Measurements from ENCODE around the gene NDUFB4. TPM values are rescaled to one million over a fixed set of nuclear protein-coding genes. Genes with fewer than 3 reads are reported as not detected.
"Not testable (repeated sequence)": the region's sequence is repeated elsewhere in the genome, so short reads cannot be mapped to it uniquely, and the experiment has no call there.

Gene NDUFB4
- polyA plus RNA-seq, 1 donor (not counting 4 experiments of a cell fraction or from before 2014, with no cell fraction given): 143 TPM

DNA sequence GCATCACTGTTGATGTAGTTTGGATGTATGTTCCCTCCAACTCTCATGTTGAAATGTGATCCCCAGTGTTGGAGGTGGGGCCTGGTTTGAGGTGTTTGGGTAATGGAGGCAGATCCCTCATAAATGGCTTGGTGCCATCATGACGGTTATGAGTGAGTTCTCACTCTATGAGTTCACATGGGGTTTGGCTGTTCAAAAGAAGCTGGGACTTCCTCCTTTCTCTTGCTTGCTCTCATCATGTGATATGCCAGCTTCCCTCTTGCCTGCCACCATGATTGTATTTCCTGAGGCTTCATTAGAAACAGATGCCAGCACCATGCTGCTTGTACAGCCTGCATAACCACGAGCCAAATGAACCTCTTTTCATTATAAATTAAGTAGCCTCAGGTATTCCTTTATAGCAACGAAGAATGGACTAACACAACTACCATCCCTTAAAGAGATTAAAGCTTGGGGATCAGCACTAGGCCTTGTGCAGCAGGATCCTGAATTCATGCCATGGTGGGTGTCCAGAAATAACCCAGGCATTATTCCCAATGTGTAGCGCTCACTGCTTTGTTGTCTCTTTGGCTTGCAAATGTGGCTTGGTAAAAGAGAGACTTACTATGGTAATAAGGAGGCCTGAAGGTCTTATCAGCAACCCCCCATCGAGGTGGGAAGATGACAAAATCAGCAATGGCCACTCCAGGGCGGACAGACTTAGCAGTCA is 41.9 kb downstream of the NDUFB4 start:
- H3K4me3 ChIP-seq (ENCODE audit: control insufficient read depth in 2 of 3, extremely low read depth in 1 of 3, insufficient read depth in 2 of 3, low read depth in 1 of 3, low read length in 3 of 3): no peak overlapping the region
- no peak overlapping the region for H3K4me2 ChIP-seq (ENCODE audit: control insufficient read depth, extremely low read depth, insufficient read depth, low read depth, low read length)
- no peak for FAIRE-seq
- H2AFZ ChIP-seq (ENCODE audit: control insufficient read depth, low read length): no peak overlapping the region
- H3K4me1 ChIP-seq (ENCODE audit: control insufficient read depth, extremely low read depth, insufficient read depth, low read length): no peaks in the 10 kb centered on the region
- no peak overlapping the region for H3K27ac ChIP-seq (ENCODE audit: control insufficient read depth, insufficient read depth, low read length)
- dilution Hi-C loops (cut with MboI; ENCODE audit: extremely low pct_ligation_motif_present, low sequenced_read_pairs): no loop called here
- no peaks in the 10 kb centered on the region for H3K9me1 ChIP-seq (ENCODE audit: control insufficient read depth, extremely low read depth, insufficient read depth, low read length)
- no peak for DNase-seq (ENCODE audit: low read depth, low spot score)
- no peaks in the 10 kb centered on the region for H3K27me3 ChIP-seq (ENCODE audit: control insufficient read depth, extremely low read depth, insufficient read depth, low read length)
- H3K9ac ChIP-seq (ENCODE audit: control insufficient read depth, extremely low read depth, insufficient read depth, low read length): no peak overlapping the region
- TF ChIP-seq, protein P1, sequence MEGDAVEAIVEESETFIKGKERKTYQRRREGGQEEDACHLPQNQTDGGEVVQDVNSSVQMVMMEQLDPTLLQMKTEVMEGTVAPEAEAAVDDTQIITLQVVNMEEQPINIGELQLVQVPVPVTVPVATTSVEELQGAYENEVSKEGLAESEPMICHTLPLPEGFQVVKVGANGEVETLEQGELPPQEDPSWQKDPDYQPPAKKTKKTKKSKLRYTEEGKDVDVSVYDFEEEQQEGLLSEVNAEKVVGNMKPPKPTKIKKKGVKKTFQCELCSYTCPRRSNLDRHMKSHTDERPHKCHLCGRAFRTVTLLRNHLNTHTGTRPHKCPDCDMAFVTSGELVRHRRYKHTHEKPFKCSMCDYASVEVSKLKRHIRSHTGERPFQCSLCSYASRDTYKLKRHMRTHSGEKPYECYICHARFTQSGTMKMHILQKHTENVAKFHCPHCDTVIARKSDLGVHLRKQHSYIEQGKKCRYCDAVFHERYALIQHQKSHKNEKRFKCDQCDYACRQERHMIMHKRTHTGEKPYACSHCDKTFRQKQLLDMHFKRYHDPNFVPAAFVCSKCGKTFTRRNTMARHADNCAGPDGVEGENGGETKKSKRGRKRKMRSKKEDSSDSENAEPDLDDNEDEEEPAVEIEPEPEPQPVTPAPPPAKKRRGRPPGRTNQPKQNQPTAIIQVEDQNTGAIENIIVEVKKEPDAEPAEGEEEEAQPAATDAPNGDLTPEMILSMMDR (optimal IDR thresholded peaks at IDR 0.05 in 1 of 3, IDR thresholded peaks at IDR 0.05 in 1 of 3, conservative IDR thresholded peaks at IDR 0.05 in 1 of 3; ENCODE audit: extremely low read depth in 1 of 3, insufficient read depth in 2 of 3, low read length in 3 of 3): no peak
- no peak for TF ChIP-seq EZH2 (IDR thresholded peaks at IDR 0.05; ENCODE audit: low read length)
- no peaks in the 10 kb centered on the region for H3K36me3 ChIP-seq (ENCODE audit: control insufficient read depth in 2 of 2, extremely low read depth in 1 of 2, insufficient read depth in 2 of 2, low read length in 2 of 2)
- H4K20me1 ChIP-seq (ENCODE audit: control insufficient read depth, extremely low read depth, insufficient read depth, low read length): no peaks in the 10 kb centered on the region
- no peaks in the 10 kb centered on the region for H3K79me2 ChIP-seq (ENCODE audit: control insufficient read depth, insufficient read depth, low read length)
- H3K9me3 ChIP-seq (ENCODE audit: control insufficient read depth, low read depth, low read length): no peaks in the 10 kb centered on the region

DNA sequence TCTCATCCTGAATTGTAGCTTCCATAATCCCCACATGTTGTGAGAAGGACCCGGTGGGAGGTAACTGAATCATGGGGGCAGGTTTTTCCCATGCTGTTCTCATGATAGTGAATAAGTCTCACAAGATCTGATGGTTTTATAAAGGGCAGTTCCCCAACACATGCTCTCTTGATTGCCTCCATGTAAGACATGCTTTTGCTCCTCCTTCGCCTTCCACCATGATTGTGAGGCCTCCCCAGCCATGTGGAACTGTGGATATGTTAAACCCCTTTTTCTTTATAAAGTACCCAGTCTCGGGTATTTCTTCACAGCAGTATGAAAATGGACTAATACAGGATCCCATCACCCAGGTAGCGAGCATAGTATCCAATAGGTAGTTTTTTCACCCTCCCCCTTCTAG is 42.7 kb downstream of the NDUFB4 start:
- H2AFZ ChIP-seq (ENCODE audit: control insufficient read depth, low read length); H3K9ac ChIP-seq (ENCODE audit: control insufficient read depth, extremely low read depth, insufficient read depth, low read length); H4K20me1 ChIP-seq (ENCODE audit: control insufficient read depth, extremely low read depth, insufficient read depth, low read length); DNase-seq (ENCODE audit: low read depth, low spot score); H3K36me3 ChIP-seq (ENCODE audit: control insufficient read depth in 2 of 2, extremely low read depth in 1 of 2, insufficient read depth in 2 of 2, low read length in 2 of 2); dilution Hi-C loops (cut with MboI; ENCODE audit: extremely low pct_ligation_motif_present, low sequenced_read_pairs); H3K9me1 ChIP-seq (ENCODE audit: control insufficient read depth, extremely low read depth, insufficient read depth, low read length); H3K4me3 ChIP-seq (ENCODE audit: control insufficient read depth in 2 of 3, extremely low read depth in 1 of 3, insufficient read depth in 2 of 3, low read depth in 1 of 3, low read length in 3 of 3); H3K27ac ChIP-seq (ENCODE audit: control insufficient read depth, insufficient read depth, low read length); H3K4me2 ChIP-seq (ENCODE audit: control insufficient read depth, extremely low read depth, insufficient read depth, low read depth, low read length); H3K4me1 ChIP-seq (ENCODE audit: control insufficient read depth, extremely low read depth, insufficient read depth, low read length); H3K27me3 ChIP-seq (ENCODE audit: control insufficient read depth, extremely low read depth, insufficient read depth, low read length); H3K79me2 ChIP-seq (ENCODE audit: control insufficient read depth, insufficient read depth, low read length); H3K9me3 ChIP-seq (ENCODE audit: control insufficient read depth, low read depth, low read length); FAIRE-seq: not testable (repeated sequence)

DNA sequence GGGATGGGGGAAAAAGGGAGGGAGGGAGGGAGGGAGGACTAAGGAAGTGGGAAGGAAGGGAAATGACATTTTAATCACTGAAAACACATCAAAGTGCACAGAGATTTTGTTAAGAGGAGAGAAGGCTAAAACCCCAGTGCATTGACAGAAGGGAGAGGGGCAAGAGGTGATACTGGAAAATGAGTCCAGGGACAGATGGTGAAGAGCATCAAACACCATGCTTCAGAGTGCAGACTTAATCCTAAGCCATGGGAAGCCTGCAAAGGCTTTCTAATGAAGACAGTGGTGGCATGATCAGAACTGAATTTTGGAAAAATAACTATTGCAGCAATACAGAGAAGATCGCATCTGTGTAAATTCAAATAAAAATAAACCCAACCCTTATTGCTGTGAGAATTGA is 44.1 kb downstream of the NDUFB4 start:
- no peaks in the 10 kb centered on the region for H3K4me1 ChIP-seq (ENCODE audit: control insufficient read depth, extremely low read depth, insufficient read depth, low read length)
- dilution Hi-C loops (cut with MboI; ENCODE audit: extremely low pct_ligation_motif_present, low sequenced_read_pairs): no loop called here
- no peaks in the 10 kb centered on the region for H3K9me3 ChIP-seq (ENCODE audit: control insufficient read depth, low read depth, low read length)
- no peaks in the 10 kb centered on the region for H3K9me1 ChIP-seq (ENCODE audit: control insufficient read depth, extremely low read depth, insufficient read depth, low read length)
- no peak for FAIRE-seq
- TF ChIP-seq, protein P1 (optimal IDR thresholded peaks at IDR 0.05 in 1 of 3, IDR thresholded peaks at IDR 0.05 in 1 of 3, conservative IDR thresholded peaks at IDR 0.05 in 1 of 3; ENCODE audit: extremely low read depth in 1 of 3, insufficient read depth in 2 of 3, low read length in 3 of 3): no peak
- TF ChIP-seq EZH2 (IDR thresholded peaks at IDR 0.05; ENCODE audit: low read length): no peak
- no peak overlapping the region for H2AFZ ChIP-seq (ENCODE audit: control insufficient read depth, low read length)
- H4K20me1 ChIP-seq (ENCODE audit: control insufficient read depth, extremely low read depth, insufficient read depth, low read length): no peaks in the 10 kb centered on the region
- no peak for DNase-seq (ENCODE audit: low read depth, low spot score)
- no peak overlapping the region for H3K27ac ChIP-seq (ENCODE audit: control insufficient read depth, insufficient read depth, low read length)
- H3K27me3 ChIP-seq (ENCODE audit: control insufficient read depth, extremely low read depth, insufficient read depth, low read length): no peaks in the 10 kb centered on the region
- no peaks in the 10 kb centered on the region for H3K36me3 ChIP-seq (ENCODE audit: control insufficient read depth in 2 of 2, extremely low read depth in 1 of 2, insufficient read depth in 2 of 2, low read length in 2 of 2)
- H3K4me2 ChIP-seq (ENCODE audit: control insufficient read depth, extremely low read depth, insufficient read depth, low read depth, low read length): no peak overlapping the region
- H3K4me3 ChIP-seq (ENCODE audit: control insufficient read depth in 2 of 3, extremely low read depth in 1 of 3, insufficient read depth in 2 of 3, low read depth in 1 of 3, low read length in 3 of 3): no peak overlapping the region
- H3K79me2 ChIP-seq (ENCODE audit: control insufficient read depth, insufficient read depth, low read length): no peaks in the 10 kb centered on the region
- no peak overlapping the region for H3K9ac ChIP-seq (ENCODE audit: control insufficient read depth, extremely low read depth, insufficient read depth, low read length)
